Measurements from ENCODE around the gene VPS13D. TPM values are rescaled to one million over a fixed set of nuclear protein-coding genes. Genes with fewer than 3 reads are reported as not detected.

The VPS13D gene
- total and polyA plus RNA-seq, 2 donors (not counting 3 experiments of a cell fraction or from before 2014, with no cell fraction given): 13.6 to 48.5 TPM

DNA sequence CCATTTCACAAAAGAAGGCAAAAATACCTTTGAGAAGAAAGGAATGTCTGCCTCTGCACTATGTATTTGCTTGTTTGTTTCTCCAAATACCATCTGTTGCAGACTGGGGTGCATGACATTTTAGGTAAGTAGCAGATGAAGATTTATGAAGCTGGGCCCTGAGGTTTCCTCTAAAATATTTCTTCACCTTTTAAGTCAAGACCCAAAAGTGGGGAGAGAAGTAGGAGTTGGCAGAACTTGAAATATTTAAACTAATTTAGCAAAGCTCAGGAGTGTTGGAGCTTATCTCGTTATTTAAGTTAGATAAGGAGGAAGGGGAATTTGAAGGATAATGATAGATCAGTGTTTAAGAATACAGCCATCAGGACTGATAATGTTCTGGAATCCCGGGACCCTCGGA is 235.3 kb downstream of the VPS13D start:
- H3K27ac ChIP-seq (ENCODE audit: insufficient read depth, low read depth, low read length): no peak overlapping the region
- no peaks in the 10 kb centered on the region for H3K9me3 ChIP-seq (replicated peaks; ENCODE audit: control insufficient read depth, insufficient read depth, low read length)
- DNase-seq (ENCODE audit: low read depth, low spot score) (no peak), FAIRE-seq (no peak)
- dilution Hi-C loops (cut with MboI; ENCODE audit: extremely low pct_ligation_motif_present, low sequenced_read_pairs) (no loop called here), intact Hi-C loops (cut with micrococcal nuclease) (no loop called here)
- no TSS peak for BruUV-seq (replicated peaks)
- no peak overlapping the region for H3K4me2 ChIP-seq (ENCODE audit: insufficient read depth, low read length)
- TF ChIP-seq, protein P1, sequence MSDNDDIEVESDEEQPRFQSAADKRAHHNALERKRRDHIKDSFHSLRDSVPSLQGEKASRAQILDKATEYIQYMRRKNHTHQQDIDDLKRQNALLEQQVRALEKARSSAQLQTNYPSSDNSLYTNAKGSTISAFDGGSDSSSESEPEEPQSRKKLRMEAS (IDR thresholded peaks at IDR 0.05; ENCODE audit: insufficient read depth, insufficient read length): no peak
- no peak for TF ChIP-seq CTCF (IDR thresholded peaks at IDR 0.05; ENCODE audit: extremely low read depth in 1 of 2, insufficient read depth in 1 of 2, low read depth in 1 of 2, low read length in 2 of 2)
- TF ChIP-seq GATA2 (IDR thresholded peaks at IDR 0.05; ENCODE audit: insufficient read depth, insufficient read length, low read depth, low read length): no peak
- no peak for TF ChIP-seq EZH2 (IDR thresholded peaks at IDR 0.05; ENCODE audit: borderline replicate concordance, low read depth, low read length, severe bottlenecking)
- no peak for TF ChIP-seq FOS (IDR thresholded peaks at IDR 0.05; ENCODE audit: borderline replicate concordance, insufficient read depth, low read length)
- no peak for TF ChIP-seq MYC (IDR thresholded peaks at IDR 0.05; ENCODE audit: low read depth, low read length)
- no peak for TF ChIP-seq POLR2A (IDR thresholded peaks at IDR 0.05; ENCODE audit: low read depth, low read length)
- no peak for TF ChIP-seq JUN (IDR thresholded peaks at IDR 0.05; ENCODE audit: borderline replicate concordance, insufficient read depth, insufficient read length, low read depth)
- no peak for TF ChIP-seq POLR2AphosphoS5 (IDR thresholded peaks at IDR 0.05; ENCODE audit: insufficient read depth, low read depth, low read length)
- POLR2A ChIA-PET: no interaction called here
- H3K27me3 ChIP-seq (ENCODE audit: control insufficient read depth in 2 of 2, insufficient read depth in 2 of 2, low read length in 2 of 2): no peaks in the 10 kb centered on the region
- peaks cover 17% of the 10 kb centered on the region for H3K4me1 ChIP-seq (ENCODE audit: control insufficient read depth, extremely low read depth, insufficient read depth, low read length)
- H3K4me3 ChIP-seq (replicated peaks in 1 of 3; ENCODE audit: insufficient read depth in 1 of 3, low read depth in 1 of 3, low read length in 3 of 3): no peak overlapping the region
- H3K79me2 ChIP-seq (ENCODE audit: control insufficient read depth, insufficient read depth, low read length): no peaks in the 10 kb centered on the region
- no peaks in the 10 kb centered on the region for H3K9me1 ChIP-seq (replicated peaks; ENCODE audit: control insufficient read depth, extremely low read depth, insufficient read depth, low read length)
- no peak overlapping the region for H2AFZ ChIP-seq (ENCODE audit: low read depth, low read length)
- no peaks in the 10 kb centered on the region for H3K36me3 ChIP-seq (ENCODE audit: control insufficient read depth in 2 of 2, extremely low read depth in 1 of 2, insufficient read depth in 2 of 2, low read length in 2 of 2)
- no peaks in the 10 kb centered on the region for H4K20me1 ChIP-seq (replicated peaks; ENCODE audit: control insufficient read depth, extremely low read depth, insufficient read depth, low read length)
- CTCF ChIA-PET: no interaction called here
- no peak overlapping the region for H3K9ac ChIP-seq (replicated peaks; ENCODE audit: extremely low read depth, insufficient read depth, low read length)

All from endothelial cell of umbilical vein (primary cell).